GM21619 (cell line): Measurements from ENCODE around the gene OR2AT4.
"Not testable (repeated sequence)": the region's sequence is repeated elsewhere in the genome, so short reads cannot be mapped to it uniquely, and the experiment has no call there.

Experiments
- ATAC-seq: cut with Tn5 transposase; IDR thresholded peaks from one replicate; pipeline ENCODE4 v1.9.1; 2021; ENCODE audit not compliant: unreplicated experiment

OR2AT4 gene

DNA sequence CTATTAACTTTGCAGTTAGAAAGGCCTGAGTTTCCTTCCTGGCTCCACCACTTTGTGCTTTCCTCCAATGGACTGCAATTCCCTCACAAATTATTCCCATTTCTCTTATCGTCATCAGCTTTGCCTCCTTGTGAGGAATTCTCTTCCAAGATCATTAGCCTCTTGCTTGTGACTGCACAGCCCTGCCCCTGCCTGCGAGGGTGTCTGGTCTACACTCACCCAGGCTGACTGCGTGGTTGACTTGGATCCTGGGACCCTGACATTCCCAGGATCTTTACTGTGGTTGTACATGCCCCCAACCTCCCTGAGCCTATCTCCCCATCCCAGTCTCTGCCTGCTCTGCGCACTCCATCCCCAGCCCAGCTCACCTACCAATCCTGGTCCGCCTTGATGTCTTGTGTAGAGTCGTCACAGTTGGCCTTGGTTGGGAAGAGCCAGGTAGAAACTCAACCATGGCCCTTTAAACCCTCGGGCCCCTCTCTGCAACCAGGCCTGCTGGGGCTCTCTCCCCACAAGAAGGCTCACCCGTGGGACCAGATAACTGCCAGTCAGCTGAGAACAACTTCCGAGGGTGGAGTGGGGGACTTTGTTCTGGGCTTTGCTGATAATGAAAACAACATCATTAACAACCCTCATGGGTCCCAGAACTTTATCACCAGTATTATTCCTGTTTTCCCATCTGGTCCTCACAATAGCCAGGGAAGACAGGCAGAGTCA lies at the start of gene OR2AT4:
TSS of gene OR2AT4 (minus strand) at position 421 of the 717 bp plus-strand sequence.
- ATAC-seq, result no peak

GRCh38 chr11:75145972-75146519 lies 49.4 kb upstream of the OR2AT4 start:
- no peak for ATAC-seq

- ATAC-seq, result no peak
Measured at GRCh38 chr11:75145196-75145971, 48.7 kb upstream of the OR2AT4 start.

GRCh38 chr11:75144716-75145014 lies 48.0 kb upstream of the OR2AT4 start:
- ATAC-seq, result no peak

DNA sequence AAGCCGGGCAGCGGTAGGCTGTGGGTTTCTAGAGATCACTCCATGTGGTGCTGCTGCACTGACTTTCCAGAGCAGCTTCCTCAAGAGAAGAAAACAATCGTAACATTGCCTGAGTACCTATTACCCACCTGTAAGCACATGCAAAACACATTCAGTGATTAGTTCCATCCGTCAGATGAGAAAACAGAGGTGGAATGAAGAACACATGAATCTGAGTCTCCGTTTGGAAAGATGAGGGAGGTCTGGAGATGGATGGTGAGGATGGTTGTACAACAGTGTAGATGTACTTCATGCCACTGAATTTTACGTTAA lies 46.7 kb upstream of the OR2AT4 start:
- no peak for ATAC-seq

DNA sequence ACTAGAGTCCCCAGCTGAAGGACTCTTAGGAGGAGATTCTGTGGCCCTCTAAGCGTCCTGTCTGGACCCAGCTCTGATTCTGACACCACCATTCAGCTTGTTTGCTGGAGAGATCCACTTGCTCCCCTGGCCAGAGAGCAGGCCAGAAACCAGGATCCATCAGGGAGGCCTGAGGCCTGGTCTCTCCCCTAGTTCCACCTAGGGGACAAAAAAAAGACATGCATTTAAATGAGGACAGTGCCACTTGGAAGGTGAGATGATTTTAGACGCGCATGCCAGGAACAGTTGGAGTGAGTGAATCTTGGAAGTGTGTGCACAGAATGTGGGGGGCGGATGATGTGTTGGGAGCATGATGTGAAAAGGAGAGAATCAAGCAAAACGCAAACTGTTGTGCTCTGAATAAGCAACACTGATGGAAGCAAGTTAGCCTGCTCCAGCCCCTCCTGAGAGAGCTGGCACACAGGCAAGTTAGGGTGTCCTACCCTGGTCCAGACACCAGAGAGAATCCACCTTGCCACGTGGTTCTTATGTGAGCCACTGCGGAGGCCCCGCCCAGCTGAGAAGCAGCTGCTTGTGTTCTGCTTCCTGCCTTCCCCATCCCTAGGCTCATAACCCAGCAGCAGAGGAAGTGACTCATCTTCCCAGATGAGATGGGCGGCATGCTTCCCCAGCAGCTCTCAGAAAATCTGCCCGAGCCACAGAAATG lies 46.2 kb upstream of the OR2AT4 start:
- ATAC-seq, result peak; percentile 76

- no peak for ATAC-seq
Measured at GRCh38 chr11:75141166-75141565, 44.5 kb upstream of the OR2AT4 start.

- no peak for ATAC-seq
Measured at GRCh38 chr11:75140269-75141138, 43.8 kb upstream of the OR2AT4 start.

DNA sequence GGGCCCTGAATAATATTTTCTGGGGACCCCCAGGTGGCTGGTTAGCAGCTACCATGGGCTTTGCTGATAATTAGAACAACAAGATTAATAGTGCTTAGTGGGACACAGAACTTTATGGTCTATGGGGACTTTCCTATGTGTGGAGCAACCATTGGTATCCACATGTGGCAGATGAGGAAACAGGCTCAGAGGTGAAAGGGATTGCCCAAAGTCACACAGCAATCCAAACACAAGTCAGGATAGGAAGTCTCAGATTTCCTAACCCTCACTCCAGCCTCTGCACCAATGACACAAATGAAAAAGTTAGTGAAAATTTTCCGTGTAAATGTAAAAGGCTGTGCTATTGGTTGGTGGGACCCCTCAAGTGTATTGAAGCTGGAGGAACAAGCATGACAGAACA lies 39.0 kb upstream of the OR2AT4 start:
- ATAC-seq, result no peak

- no peak for ATAC-seq
Measured at GRCh38 chr11:75135021-75135650, 38.5 kb upstream of the OR2AT4 start.

DNA sequence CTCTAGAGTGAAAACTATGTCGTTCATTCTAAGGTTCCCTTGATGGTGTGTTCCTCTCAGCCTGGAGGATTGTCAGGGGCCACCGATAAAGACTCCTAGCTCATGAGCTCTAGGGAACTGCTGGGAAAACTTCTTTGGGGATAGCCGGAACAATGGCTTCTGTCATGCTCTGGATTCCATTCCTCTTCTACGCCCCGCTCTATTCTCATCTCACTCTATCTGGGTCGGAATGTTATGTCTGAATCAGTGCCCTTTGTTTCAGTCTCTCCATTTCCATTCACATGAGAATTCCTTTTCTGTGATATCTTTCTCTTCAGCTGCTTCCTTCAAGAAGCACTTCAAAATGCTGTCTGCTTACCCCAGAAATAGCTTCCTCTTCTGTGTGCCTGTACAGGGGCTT lies 37.3 kb upstream of the OR2AT4 start:
- ATAC-seq, result no peak

GRCh38 chr11:75132080-75132479 lies 35.4 kb upstream of the OR2AT4 start:
- ATAC-seq, result no peak

GRCh38 chr11:75126564-75126963 lies 29.9 kb upstream of the OR2AT4 start:
- ATAC-seq, result no peak

DNA sequence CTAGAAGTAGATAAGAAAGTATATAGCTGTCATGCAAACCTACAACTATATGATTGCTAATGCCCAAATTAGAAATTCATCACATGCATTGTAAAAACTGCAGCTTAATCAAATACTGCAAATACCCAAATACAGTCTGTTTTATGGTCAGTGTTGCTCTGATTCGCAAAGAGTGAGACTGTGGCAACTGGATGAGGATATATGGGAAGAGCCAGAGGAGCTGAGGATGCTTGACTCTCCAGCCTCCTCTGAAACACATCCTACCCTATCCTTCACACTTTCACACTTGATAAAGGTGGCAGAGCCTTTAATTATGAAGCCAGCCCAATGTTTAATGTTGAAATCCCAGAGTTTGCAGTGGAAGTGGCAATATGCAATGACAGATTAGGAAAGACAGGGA lies 21.9 kb upstream of the OR2AT4 start:
- no peak for ATAC-seq

DNA sequence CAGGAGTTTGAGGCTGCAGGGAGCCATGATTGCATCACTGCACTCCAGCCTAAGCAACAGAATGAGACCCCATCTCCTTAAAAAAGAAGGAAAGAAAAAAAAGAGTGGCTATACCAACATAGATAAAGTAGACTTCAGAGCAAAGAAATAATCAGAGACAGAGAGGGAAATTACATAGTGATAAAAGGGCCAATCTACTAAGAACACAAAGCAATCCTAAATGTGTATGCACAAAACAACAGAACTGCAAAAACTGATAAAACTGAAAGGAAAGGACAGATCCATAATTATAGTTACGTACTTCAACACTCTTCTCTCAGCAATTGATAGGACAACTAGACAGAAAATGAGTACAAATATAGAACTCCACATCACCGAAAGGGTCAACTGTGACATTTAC lies 17.8 kb upstream of the OR2AT4 start:
- ATAC-seq, result no peak

DNA sequence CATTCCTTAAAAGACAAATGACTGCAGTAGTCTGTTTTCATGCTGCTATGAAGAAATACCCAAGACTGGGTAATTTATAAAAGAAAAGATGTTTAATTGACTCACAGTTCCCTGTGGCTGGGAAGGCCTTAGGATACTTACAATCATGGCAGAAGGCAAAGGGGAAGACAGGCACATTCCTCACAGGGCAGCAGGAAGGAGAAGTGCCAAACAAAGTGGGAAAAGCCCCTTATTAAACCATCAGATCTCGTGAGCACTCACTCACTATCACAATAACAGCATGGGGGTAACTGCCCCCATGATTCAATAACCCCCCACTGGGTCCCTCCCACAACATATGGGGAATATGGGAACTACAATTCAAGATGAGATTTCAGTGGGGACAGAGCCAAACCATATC lies 16.4 kb upstream of the OR2AT4 start:
- no peak for ATAC-seq

GRCh38 chr11:75112200-75112599 lies 15.5 kb upstream of the OR2AT4 start:
- ATAC-seq, result no peak

- ATAC-seq, result no peak
Measured at GRCh38 chr11:75107187-75107586, 10.5 kb upstream of the OR2AT4 start.

GRCh38 chr11:75105967-75106681 lies 9.4 kb upstream of the OR2AT4 start:
- ATAC-seq, result not testable (repeated sequence)

GRCh38 chr11:75105462-75105925 lies 8.8 kb upstream of the OR2AT4 start:
- ATAC-seq, result no peak
